SJCRH30 (cell line): Measurements from ENCODE around the gene TXLNA. TPM values are rescaled to one million over a fixed set of nuclear protein-coding genes. Genes with fewer than 3 reads are reported as not detected.

Experiments
- DNase-seq, 2 experiments: peaks; one replicate each; pipeline ENCODE4 v3.0.0-alpha.2; 2015 to 2020
- H3K27ac ChIP-seq: fragments of 250-450 bp; sonication (Bioruptor Pico); 2 replicates; pipeline ENCODE4 v1.5.1; 2020; ENCODE audit warnings: mild to moderate bottlenecking, moderate library complexity
- H3K27me3 ChIP-seq: fragments of 250-450 bp; sonication (Bioruptor Pico); 2 replicates; pipeline ENCODE4 v1.5.1; 2020; ENCODE audit warnings: mild to moderate bottlenecking, moderate library complexity
- H3K36me3 ChIP-seq: fragments of 250-450 bp; sonication (Bioruptor Pico); 2 replicates; pipeline ENCODE4 v1.5.1; 2020; ENCODE audit warnings: mild to moderate bottlenecking, moderate library complexity
- H3K4me1 ChIP-seq: fragments of 250-450 bp; sonication (Bioruptor Pico); 2 replicates; pipeline ENCODE4 v1.5.1; 2020; ENCODE audit warnings: mild to moderate bottlenecking, moderate library complexity
- H3K4me3 ChIP-seq: fragments of 250-450 bp; sonication (Bioruptor Pico); 2 replicates; pipeline ENCODE4 v1.5.1; 2020; ENCODE audit warnings: mild to moderate bottlenecking, moderate library complexity
- H3K9me3 ChIP-seq: fragments of 250-450 bp; sonication (Bioruptor Pico); replicated peaks from 2 replicates; pipeline ENCODE4 v1.5.1; 2020; ENCODE audit warnings: mild to moderate bottlenecking, moderate library complexity
- total RNA-seq: library from RNA; depleted of rRNA; stranded (reverse); fragments of >200 nt; shearing (Covaris generic); gene quantifications from 2 replicates; pipeline ENCODE4 v1.2.3, GENCODE V29; 2014; rRNA removed

The TXLNA gene
- total RNA-seq, 1 experiment from 2014 or later, result 83.5 TPM

DNA sequence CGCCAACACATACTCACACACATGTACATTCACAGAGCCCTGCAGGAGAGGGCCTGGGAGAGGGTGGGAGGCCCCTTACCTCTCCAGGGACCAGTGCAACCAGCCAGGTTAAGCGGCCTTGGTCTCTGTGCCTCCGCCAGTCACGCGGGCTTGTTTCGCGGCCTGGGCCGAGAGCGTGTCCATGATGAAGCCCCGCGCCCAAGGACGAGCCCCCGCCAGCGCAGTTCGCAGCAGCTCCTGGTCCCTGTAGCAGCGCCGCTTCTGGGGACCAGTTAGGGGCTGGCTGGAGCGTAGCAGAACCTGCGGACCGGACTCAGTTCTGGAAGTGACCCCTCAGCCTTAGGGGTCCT, 60.3 kb downstream of the TXLNA start:
- Histone ChIP-seq H3K4me3 (no peak overlapping the region), H3K27ac (no peak overlapping the region), H3K4me1 (peaks cover 10% of the 10 kb centered on the region; the same call in 1 of the 2 replicates), H3K36me3 (no peaks in the 10 kb centered on the region), H3K9me3 (no peaks in the 10 kb centered on the region), H3K27me3 (no peaks in the 10 kb centered on the region)
- no peak for DNase-seq

DNA sequence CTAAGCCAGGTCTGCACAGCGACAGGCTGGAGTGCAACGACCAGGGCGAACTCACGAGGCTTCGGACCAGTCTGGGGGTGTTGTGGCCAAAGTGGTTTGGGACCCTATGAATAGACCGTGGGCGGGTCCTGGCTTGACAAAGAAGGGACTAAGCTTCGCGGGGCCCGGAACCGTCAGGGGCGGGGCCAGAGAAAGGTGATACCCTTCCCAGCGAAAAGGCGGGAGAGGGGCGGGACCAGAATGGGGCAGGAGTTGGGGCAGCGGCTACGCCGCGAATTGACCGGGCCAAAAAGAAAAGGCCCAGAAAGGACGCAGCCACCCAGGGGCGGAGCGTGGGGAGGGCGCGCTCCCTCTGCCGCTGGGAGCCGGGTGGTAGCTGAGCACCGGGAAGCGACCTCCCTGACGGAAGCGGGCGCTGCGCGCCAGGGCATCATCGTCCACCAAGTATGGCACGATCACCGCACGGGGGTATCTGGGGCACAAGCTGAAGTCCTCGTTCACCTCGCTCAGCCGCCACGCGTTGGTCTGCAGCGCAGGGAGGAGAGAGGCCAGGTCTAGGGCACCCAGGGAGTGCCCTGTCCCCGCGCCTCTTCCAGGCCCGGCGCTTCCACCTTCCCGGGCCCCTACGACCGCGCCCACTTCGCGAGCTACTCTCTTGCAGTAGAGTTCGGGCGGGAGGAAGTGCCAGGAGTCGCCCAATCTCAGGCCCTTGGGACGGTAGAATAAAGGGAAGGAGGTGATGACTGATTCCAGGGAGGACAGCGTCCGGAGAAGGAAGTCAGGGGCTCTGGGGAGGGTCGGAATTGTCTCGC, 60.9 kb downstream of the TXLNA start:
- peaks cover 10% of the 10 kb centered on the region; the same call in 1 of the 2 replicates for H3K4me1 ChIP-seq
- no peak for DNase-seq
- no peaks in the 10 kb centered on the region for H3K9me3 ChIP-seq
- no peaks in the 10 kb centered on the region for H3K36me3 ChIP-seq
- no peaks in the 10 kb centered on the region for H3K27me3 ChIP-seq
- peak overlapping the region; percentile 59 for H3K4me3 ChIP-seq
- H3K27ac ChIP-seq, result no peak overlapping the region

- Histone ChIP-seq H3K27me3 (no peaks in the 10 kb centered on the region), H3K4me1 (peaks cover 11% of the 10 kb centered on the region), H3K4me3 (peak overlapping the region; percentile 59), H3K27ac (peak overlapping the region; percentile 69), H3K36me3 (no peaks in the 10 kb centered on the region), H3K9me3 (no peaks in the 10 kb centered on the region)
- peak; percentile 84 to 88 for DNase-seq
Measured at GRCh38 chr1:32241001-32241763, 61.7 kb downstream of the TXLNA start.

GRCh38 chr1:32242341-32242851, 62.9 kb downstream of the TXLNA start:
- Histone ChIP-seq H3K4me1 (peaks cover 17% of the 10 kb centered on the region), H3K4me3 (no peak overlapping the region), H3K36me3 (no peaks in the 10 kb centered on the region), H3K9me3 (no peaks in the 10 kb centered on the region), H3K27me3 (no peaks in the 10 kb centered on the region), H3K27ac (no peak overlapping the region)
- DNase-seq, result peak; percentile 56 to 74

DNA sequence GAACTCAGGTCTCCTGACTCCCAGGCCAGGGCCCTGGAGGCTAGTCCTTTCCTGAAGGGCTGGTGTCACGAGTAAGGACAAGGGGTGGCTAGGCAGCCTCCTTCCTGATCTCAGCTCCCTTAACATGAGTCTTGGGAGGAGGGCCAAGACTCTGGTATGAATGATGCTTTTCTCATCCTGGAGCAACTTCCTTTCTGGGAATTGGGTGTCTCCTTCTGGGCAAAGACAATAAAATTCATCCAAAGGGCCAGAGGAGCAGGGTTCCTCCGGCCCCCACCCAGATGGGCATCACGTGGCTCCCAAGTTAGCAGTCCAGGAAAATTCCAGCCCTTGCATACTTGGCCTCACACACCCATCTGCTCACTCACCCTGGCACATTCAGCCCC, 67.4 kb downstream of the TXLNA start, which contains the start of gene FAM167B:
Gene FAM167B (plus strand): TSS at position 335 of the 386 bp plus-strand sequence. CDS start 200 bp downstream, outside the sequence.
- Histone ChIP-seq H3K36me3 (no peaks in the 10 kb centered on the region), H3K9me3 (no peaks in the 10 kb centered on the region), H3K27ac (no peak within 1 kb of the TSS), H3K27me3 (peaks cover 9% of the 10 kb centered on the region; the same call in 1 of the 2 replicates), H3K4me3 (no peak within 1 kb of the TSS), H3K4me1 (peaks cover 28% of the 10 kb centered on the region)
- no peak for DNase-seq

GRCh38 chr1:32247452-32247851, 68.0 kb downstream of the TXLNA start:
- H3K4me1 ChIP-seq, result peaks cover 25% of the 10 kb centered on the region
- DNase-seq, result no peak
- H3K27me3 ChIP-seq, result peaks cover 9% of the 10 kb centered on the region; the same call in 1 of the 2 replicates
- H3K4me3 ChIP-seq, result no peak overlapping the region
- no peak overlapping the region for H3K27ac ChIP-seq
- H3K9me3 ChIP-seq, result no peaks in the 10 kb centered on the region
- no peaks in the 10 kb centered on the region for H3K36me3 ChIP-seq

Other genes with a start within 250 kb of the TXLNA start
- gene PTP4A2, start 241.3 kb upstream of the TXLNA start, total RNA-seq, result 311 and 314 TPM in 2 replicates
- gene KHDRBS1, start 165.8 kb upstream of the TXLNA start, total RNA-seq, result 128 and 138 TPM in 2 replicates
- gene TMEM39B, start 106.7 kb upstream of the TXLNA start, total RNA-seq, result 11.1 and 11.6 TPM in 2 replicates
- 55.1 and 56.4 TPM in 2 replicates for gene KPNA6, start 71.6 kb upstream of the TXLNA start, total RNA-seq
- 8.8 and 11.3 TPM in 2 replicates for gene CCDC28B, start 20.9 kb downstream of the TXLNA start, total RNA-seq
- gene IQCC, start 26.0 kb downstream of the TXLNA start, total RNA-seq, result 5.6 and 6.1 TPM in 2 replicates
- not detected in 2 replicates for gene DCDC2B, start 29.4 kb downstream of the TXLNA start, total RNA-seq
- gene TMEM234, start 42.7 kb downstream of the TXLNA start, total RNA-seq, result 8.7 and 9.9 TPM in 2 replicates
- gene EIF3I, start 42.7 kb downstream of the TXLNA start, total RNA-seq, result 290 and 295 TPM in 2 replicates
- gene FAM167B, start 67.5 kb downstream of the TXLNA start, total RNA-seq, result not detected in 2 replicates
- gene LCK, start 71.6 kb downstream of the TXLNA start, total RNA-seq, result 0.43 TPM in 1 of 2 replicates, not detected in the other
- gene HDAC1, start 112.4 kb downstream of the TXLNA start, total RNA-seq, result 156 and 160 TPM in 2 replicates
- 207 and 208 TPM in 2 replicates for gene MARCKSL1, start 156.6 kb downstream of the TXLNA start, total RNA-seq
- gene FAM229A, start 182.8 kb downstream of the TXLNA start, total RNA-seq, result 2.1 and 4.2 TPM in 2 replicates
- 1.0 and 1.2 TPM in 2 replicates for gene TSSK3, start 182.9 kb downstream of the TXLNA start, total RNA-seq
- gene BSDC1, start 214.8 kb downstream of the TXLNA start, total RNA-seq, result 49.4 and 54.5 TPM in 2 replicates